Spleen (tissue), 7 donors: Measurements from ENCODE around the gene CDC25B.

Source experiments
- CTCF ChIP-seq, 11 experiments: fragments of 200-600 bp in 7 of 11; fragments of 450-650 bp in 4 of 11; sonication (generic) in 4 of 11; IDR thresholded peaks in 8 of 11; conservative IDR thresholded peaks in 3 of 11; 1 replicate in 7 of 11; 2 replicates in 4 of 11; pipeline versions ENCODE4 v1.4.0 to v1.8.0; 2016 to 2021; ENCODE audit warnings: antibody characterized with exemption in 11 of 11, inconsistent platforms in 4 of 11, mild to moderate bottlenecking in 1 of 11
- POLR2A ChIP-seq, 3 donors: fragments of 450-650 bp; IDR thresholded peaks; one replicate each; pipeline ENCODE4 v1.5.1; 2017; ENCODE audit warnings: antibody characterized with exemption in 3 of 3, mild to moderate bottlenecking in 1 of 3
- donor health status: DM: no; HTN: no; CAD: no; lungs with moderate emphysema.
- donor health status: DM: no; HTN: no; CAD: no.
- donor health status: DM: no; HTN: no; CAD: no.

GRCh38 chr20:3804781-3805180, 8.7 kb downstream of the CDC25B start:
- no peak for TF ChIP-seq CTCF (IDR thresholded peaks at IDR 0.05 in 8 of 11, conservative IDR thresholded peaks at IDR 0.05 in 3 of 11)
- no peak for TF ChIP-seq POLR2A (IDR thresholded peaks at IDR 0.05)
